Subcutaneous abdominal adipose tissue (tissue), 5 donors: Measurements from ENCODE around the gene PDIA3.
"Not testable (repeated sequence)": the region's sequence is repeated elsewhere in the genome, so short reads cannot be mapped to it uniquely, and the experiment has no call there.

Experiments
- H3K27ac ChIP-seq: one replicate; pipeline ENCODE4 v1.7.0; 2013; ENCODE audit warnings: low read depth, mild to moderate bottlenecking, inconsistent platforms, low read length, moderate library complexity
- H3K27me3 ChIP-seq, 5 donors: one replicate each; pipeline ENCODE4 v1.7.0; 2013; ENCODE audit warnings: low read length in 5 of 5, inconsistent platforms in 1 of 5; ENCODE audit not compliant: control insufficient read depth in 5 of 5, insufficient read depth in 4 of 5
- H3K36me3 ChIP-seq, 5 donors: one replicate each; pipeline ENCODE4 v1.7.0; 2013; ENCODE audit warnings: low read length in 5 of 5; ENCODE audit not compliant: control insufficient read depth in 5 of 5, insufficient read depth in 5 of 5
- H3K4me1 ChIP-seq, 5 donors: one replicate each; pipeline ENCODE4 v1.7.0; 2013; ENCODE audit warnings: low read length in 5 of 5, mild to moderate bottlenecking in 3 of 5, moderate library complexity in 1 of 5; ENCODE audit not compliant: control insufficient read depth in 5 of 5, insufficient read depth in 5 of 5
- H3K4me3 ChIP-seq, 5 donors: one replicate each; pipeline ENCODE4 v1.7.0; 2013; ENCODE audit warnings: low read length in 5 of 5, low read depth in 1 of 5
- H3K9ac ChIP-seq, 5 donors: one replicate each; pipeline ENCODE4 v1.7.0; 2013; ENCODE audit warnings: low read length in 5 of 5, mild to moderate bottlenecking in 4 of 5, moderate library complexity in 3 of 5
- H3K9me3 ChIP-seq, 5 donors: one replicate each; pipeline ENCODE4 v1.7.0; 2013; ENCODE audit warnings: low read length in 5 of 5; ENCODE audit not compliant: control insufficient read depth in 5 of 5
- donor health status: healthy.
- donor health status: healthy.
- donor health status: healthy.
- donor health status: healthy.
- donor health status: healthy.

Gene PDIA3

DNA sequence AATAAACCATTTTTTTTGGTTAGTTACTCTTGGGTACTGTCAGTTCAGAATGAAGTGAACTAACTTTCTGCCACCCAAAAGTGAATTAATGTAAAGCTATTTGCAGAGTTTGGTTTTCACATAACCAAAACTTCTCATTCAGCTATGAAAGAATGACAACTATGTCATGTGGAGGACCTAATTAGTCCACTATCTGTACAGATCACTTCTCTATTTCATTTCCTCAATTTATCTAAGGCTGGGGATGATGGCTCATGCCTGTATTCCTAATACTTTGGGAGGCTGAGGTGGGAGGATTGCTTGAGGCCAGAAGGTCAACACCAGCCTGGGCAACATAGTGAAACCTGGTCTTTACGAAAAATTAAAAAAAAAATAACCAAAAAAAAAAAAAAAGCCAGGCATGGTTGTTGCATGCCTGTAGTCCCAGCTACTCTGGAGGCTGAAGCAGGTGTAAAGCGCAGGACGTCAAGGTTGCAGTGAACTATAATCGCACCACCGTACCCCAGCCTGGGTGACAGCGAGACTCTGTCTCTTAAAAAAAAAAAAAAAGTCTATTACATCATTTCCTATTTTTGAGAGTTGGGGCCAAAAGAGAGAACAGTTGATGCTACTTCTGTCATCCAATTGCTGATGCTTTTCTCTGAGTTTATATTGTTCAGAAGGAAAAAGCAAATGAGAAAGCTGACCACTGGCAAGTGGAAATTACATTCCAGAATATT lies 62.9 kb downstream of the PDIA3 start:
- Histone ChIP-seq H3K27me3 (no peaks in the 10 kb centered on the region), H3K9ac (no peak overlapping the region), H3K36me3 (peaks cover 39 to 92% (median 77%) of the 10 kb centered on the region in 5 donors), H3K9me3 (no peaks in the 10 kb centered on the region), H3K4me3 (no peak overlapping the region), H3K4me1 (no peaks in the 10 kb centered on the region), H3K27ac (no peak overlapping the region)

DNA sequence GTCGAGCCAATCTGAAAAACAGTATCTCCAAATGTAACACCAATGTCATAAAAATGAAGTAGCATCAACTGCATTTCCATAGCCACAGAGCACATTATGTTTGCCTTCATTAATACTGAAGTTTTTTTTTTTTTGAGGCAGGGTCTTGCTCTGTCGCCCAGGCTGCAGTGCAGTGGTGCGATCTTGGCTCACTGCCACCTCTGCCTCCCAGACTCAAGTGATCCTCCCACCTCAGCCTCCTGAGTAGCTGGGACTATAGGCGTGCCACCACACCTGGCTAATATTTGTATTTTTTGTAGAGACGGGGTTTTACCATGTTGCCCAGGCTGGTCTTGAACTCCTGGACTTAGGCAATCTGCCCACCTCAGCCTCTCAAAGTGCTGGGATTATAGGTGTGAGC lies 68.8 kb downstream of the PDIA3 start:
- H3K9me3 ChIP-seq, H3K27ac ChIP-seq, H3K9ac ChIP-seq, H3K27me3 ChIP-seq, H3K4me3 ChIP-seq, H3K4me1 ChIP-seq: not testable (repeated sequence)
- peaks cover 32 to 56% (median 52%) of the 10 kb centered on the region in 5 donors for H3K36me3 ChIP-seq

DNA sequence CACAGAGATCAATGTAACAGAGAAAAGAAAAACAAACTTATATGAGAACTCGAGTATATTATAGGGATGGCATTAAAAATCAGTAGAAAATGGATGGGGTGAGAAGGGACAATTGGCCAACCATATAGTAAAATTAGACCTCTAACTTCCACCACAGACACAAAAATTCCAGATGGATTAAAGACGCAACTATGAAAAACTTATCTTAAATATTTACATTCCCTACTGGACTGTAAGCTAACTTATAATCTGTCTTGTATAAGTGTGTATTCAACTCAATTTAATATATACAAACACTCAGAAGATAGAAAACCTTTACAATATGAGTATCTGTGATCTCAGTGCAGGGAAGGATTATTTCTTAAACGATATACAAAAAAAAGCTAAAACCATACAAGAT lies 75.3 kb downstream of the PDIA3 start:
- peaks cover 5 to 14% (median 12%) of the 10 kb centered on the region in 5 donors for H3K36me3 ChIP-seq
- no peaks in the 10 kb centered on the region for H3K27me3 ChIP-seq
- H3K27ac ChIP-seq, result no peak overlapping the region
- H3K9ac ChIP-seq, result no peak overlapping the region
- no peak overlapping the region for H3K4me3 ChIP-seq
- peaks cover 1 to 28% (median 23%) of the 10 kb centered on the region in 5 donors for H3K4me1 ChIP-seq
- H3K9me3 ChIP-seq, result no peaks in the 10 kb centered on the region
